ENCODE data around the gene OR5B12.

DNA sequence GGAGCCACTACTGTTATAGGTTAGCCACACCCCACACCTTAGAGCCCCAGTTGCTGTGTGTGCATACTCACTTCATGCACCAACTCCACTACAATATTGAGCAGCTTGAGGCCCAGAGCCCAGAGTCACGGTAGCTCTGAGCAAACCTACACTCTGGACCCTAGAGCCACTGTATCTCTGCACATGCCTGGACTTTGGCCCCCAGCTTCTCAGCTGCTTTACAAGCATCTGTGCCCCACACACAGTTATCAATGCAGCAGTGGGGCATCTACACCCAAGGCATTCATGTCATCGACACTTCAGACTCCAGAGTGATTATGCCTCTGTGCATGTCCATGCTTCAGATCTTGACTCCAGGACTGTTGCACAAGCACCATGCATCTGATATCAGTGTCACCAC, 2.3 kb upstream of the OR5B12 start:
- TF ChIP-seq, protein P1, sequence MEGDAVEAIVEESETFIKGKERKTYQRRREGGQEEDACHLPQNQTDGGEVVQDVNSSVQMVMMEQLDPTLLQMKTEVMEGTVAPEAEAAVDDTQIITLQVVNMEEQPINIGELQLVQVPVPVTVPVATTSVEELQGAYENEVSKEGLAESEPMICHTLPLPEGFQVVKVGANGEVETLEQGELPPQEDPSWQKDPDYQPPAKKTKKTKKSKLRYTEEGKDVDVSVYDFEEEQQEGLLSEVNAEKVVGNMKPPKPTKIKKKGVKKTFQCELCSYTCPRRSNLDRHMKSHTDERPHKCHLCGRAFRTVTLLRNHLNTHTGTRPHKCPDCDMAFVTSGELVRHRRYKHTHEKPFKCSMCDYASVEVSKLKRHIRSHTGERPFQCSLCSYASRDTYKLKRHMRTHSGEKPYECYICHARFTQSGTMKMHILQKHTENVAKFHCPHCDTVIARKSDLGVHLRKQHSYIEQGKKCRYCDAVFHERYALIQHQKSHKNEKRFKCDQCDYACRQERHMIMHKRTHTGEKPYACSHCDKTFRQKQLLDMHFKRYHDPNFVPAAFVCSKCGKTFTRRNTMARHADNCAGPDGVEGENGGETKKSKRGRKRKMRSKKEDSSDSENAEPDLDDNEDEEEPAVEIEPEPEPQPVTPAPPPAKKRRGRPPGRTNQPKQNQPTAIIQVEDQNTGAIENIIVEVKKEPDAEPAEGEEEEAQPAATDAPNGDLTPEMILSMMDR (IDR thresholded peaks at IDR 0.05) = no peak
- TF ChIP-seq SIN3A (IDR thresholded peaks at IDR 0.05; ENCODE audit: borderline replicate concordance, insufficient read depth, low read depth, low read length) (no peak), POLR2AphosphoS5 (IDR thresholded peaks at IDR 0.05; ENCODE audit: low read depth, low read length) (no peak)
- TF ChIP-seq, protein P2, sequence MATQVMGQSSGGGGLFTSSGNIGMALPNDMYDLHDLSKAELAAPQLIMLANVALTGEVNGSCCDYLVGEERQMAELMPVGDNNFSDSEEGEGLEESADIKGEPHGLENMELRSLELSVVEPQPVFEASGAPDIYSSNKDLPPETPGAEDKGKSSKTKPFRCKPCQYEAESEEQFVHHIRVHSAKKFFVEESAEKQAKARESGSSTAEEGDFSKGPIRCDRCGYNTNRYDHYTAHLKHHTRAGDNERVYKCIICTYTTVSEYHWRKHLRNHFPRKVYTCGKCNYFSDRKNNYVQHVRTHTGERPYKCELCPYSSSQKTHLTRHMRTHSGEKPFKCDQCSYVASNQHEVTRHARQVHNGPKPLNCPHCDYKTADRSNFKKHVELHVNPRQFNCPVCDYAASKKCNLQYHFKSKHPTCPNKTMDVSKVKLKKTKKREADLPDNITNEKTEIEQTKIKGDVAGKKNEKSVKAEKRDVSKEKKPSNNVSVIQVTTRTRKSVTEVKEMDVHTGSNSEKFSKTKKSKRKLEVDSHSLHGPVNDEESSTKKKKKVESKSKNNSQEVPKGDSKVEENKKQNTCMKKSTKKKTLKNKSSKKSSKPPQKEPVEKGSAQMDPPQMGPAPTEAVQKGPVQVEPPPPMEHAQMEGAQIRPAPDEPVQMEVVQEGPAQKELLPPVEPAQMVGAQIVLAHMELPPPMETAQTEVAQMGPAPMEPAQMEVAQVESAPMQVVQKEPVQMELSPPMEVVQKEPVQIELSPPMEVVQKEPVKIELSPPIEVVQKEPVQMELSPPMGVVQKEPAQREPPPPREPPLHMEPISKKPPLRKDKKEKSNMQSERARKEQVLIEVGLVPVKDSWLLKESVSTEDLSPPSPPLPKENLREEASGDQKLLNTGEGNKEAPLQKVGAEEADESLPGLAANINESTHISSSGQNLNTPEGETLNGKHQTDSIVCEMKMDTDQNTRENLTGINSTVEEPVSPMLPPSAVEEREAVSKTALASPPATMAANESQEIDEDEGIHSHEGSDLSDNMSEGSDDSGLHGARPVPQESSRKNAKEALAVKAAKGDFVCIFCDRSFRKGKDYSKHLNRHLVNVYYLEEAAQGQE (IDR thresholded peaks at IDR 0.05; ENCODE audit: insufficient read depth in 1 of 2, low read depth in 2 of 2, low read length in 1 of 2) = no peak

Measured in Panc1 (cell line).